ENCODE results near the gene NIT1.

The NIT1 gene

GRCh38 chr1:161085165-161085564 lies 32.7 kb upstream of the NIT1 start:
- DNase-seq, result no peak

- DNase-seq, result no peak
Measured at GRCh38 chr1:161086457-161086856, 31.4 kb upstream of the NIT1 start.

GRCh38 chr1:161088587-161089110 lies 29.3 kb upstream of the NIT1 start:
- DNase-seq, result no peak

- DNase-seq, result no peak
Measured at GRCh38 chr1:161089251-161089924, 28.5 kb upstream of the NIT1 start, which contains the start of gene NECTIN4. NECTIN4 (minus strand) TSS chr1:161089558; CDS start chr1:161089296, 262 bp downstream.

GRCh38 chr1:161089938-161090337 lies 28.0 kb upstream of the NIT1 start:
- no peak for DNase-seq

GRCh38 chr1:161090617-161091016 lies 27.3 kb upstream of the NIT1 start:
- DNase-seq, result no peak

- no peak for DNase-seq
Measured at GRCh38 chr1:161091093-161091492, 26.8 kb upstream of the NIT1 start.

GRCh38 chr1:161091796-161092507 lies 26.0 kb upstream of the NIT1 start:
- no peak for DNase-seq

GRCh38 chr1:161092621-161093028 lies 25.3 kb upstream of the NIT1 start:
- DNase-seq, result peak; percentile 64

- DNase-seq, result no peak
Measured at GRCh38 chr1:161094481-161094880, 23.4 kb upstream of the NIT1 start.

GRCh38 chr1:161095230-161095629 lies 22.7 kb upstream of the NIT1 start:
- DNase-seq, result no peak

- DNase-seq, result no peak
Measured at GRCh38 chr1:161096015-161096414, 21.9 kb upstream of the NIT1 start.

GRCh38 chr1:161096530-161096929 lies 21.4 kb upstream of the NIT1 start:
- no peak for DNase-seq

- peak; percentile 82 for DNase-seq
Measured at GRCh38 chr1:161098210-161099068, 19.5 kb upstream of the NIT1 start, which contains the start of gene KLHDC9. KLHDC9 (plus strand) TSS chr1:161098361; CDS start chr1:161098536, 175 bp downstream.

- DNase-seq, result no peak
Measured at GRCh38 chr1:161099090-161099802, 18.7 kb upstream of the NIT1 start.

- no peak for DNase-seq
Measured at GRCh38 chr1:161100556-161100955, 17.3 kb upstream of the NIT1 start.

GRCh38 chr1:161106431-161106830 lies 11.5 kb upstream of the NIT1 start:
- no peak for DNase-seq

GRCh38 chr1:161111117-161111516 lies 6.8 kb upstream of the NIT1 start:
- DNase-seq, result no peak

- no peak for DNase-seq
Measured at GRCh38 chr1:161111527-161111926, 6.4 kb upstream of the NIT1 start.

GRCh38 chr1:161113915-161114314 lies 4.0 kb upstream of the NIT1 start:
- no peak for DNase-seq

GRCh38 chr1:161114556-161114955 lies 3.3 kb upstream of the NIT1 start:
- DNase-seq, result no peak

- DNase-seq, result peak; percentile 73
Measured at GRCh38 chr1:161115132-161115711, 2.7 kb upstream of the NIT1 start.

Measured in activated CD4-positive, alpha-beta T cell treated with anti-CD3 and anti-CD28 coated beads for 48 hours (primary cell).